K562 (cell line): ENCODE results near the gene KLK13. TPM values are rescaled to one million over a fixed set of nuclear protein-coding genes. Genes with fewer than 3 reads are reported as not detected.

Experiments
- ATAC-seq: fragments of 200-7000 bp; cut with Tn5 transposase; 3 replicates; pipeline ENCODE4 v1.9.1; 2020; ENCODE audit warnings: moderate library complexity
- BruUV-seq: library from RNA; stranded (reverse); fragments of 400-500 nt; replicated peaks from 2 replicates; lab custom pipeline; 2021; lab: Mats Ljungman, UMichigan
- CTCF ChIA-PET: fragments of 300-600 bp; formaldehyde crosslinking; extraction: SDS; loops from one replicate; lab custom pipeline; 2021; ENCODE audit warnings: low intra/inter-chr PET ratio; lab: Yijun Ruan, JAX
- POLR2A ChIA-PET: fragments of 300-600, 350-650 bp; sonication (Branson Sonifier 250); formaldehyde crosslinking; extraction: SDS; loops from one replicate; lab custom pipeline; 2021; ENCODE audit warnings: antibody characterized with exemption, inconsistent platforms; lab: Yijun Ruan, JAX
- DNase-seq, 4 experiments: peaks; one replicate each; pipeline versions ENCODE4 v3.0.0 to v3.0.0-alpha.2; 2011 to 2018; ENCODE audit warnings: low spot score in 3 of 4, mixed read lengths in 3 of 4; ENCODE audit errors: extremely low read depth in 1 of 4
- FAIRE-seq: peaks from 2 replicates; lab custom pipeline; 2011; peaks lifted over from hg19 to GRCh38; lab: Jason Lieb, UNC
- H2AFZ ChIP-seq: 2 replicates; pipeline ENCODE4 v1.6.0; 2011; ENCODE audit warnings: low read depth, low read length, control low read depth, inconsistent platforms
- H3K27ac ChIP-seq: fragments of 200-600 bp; 3 replicates; pipeline ENCODE4 v1.8.0; 2011; ENCODE audit warnings: low read depth, mild to moderate bottlenecking, control low read depth, inconsistent platforms, low read length, moderate library complexity, mixed read lengths; ENCODE audit errors: extremely low read depth
- H3K27me3 ChIP-seq, 2 experiments: fragments of 300-600 bp in 1 of 2; 2 replicates in 1 of 2; 3 replicates in 1 of 2; pipeline versions ENCODE4 v1.6.0 to v1.8.0; 2011; ENCODE audit warnings: inconsistent platforms in 2 of 2, low read length in 2 of 2, mild to moderate bottlenecking in 1 of 2, mixed read lengths in 1 of 2, moderate library complexity in 1 of 2; ENCODE audit not compliant: control insufficient read depth in 2 of 2, insufficient read depth in 2 of 2
- H3K36me3 ChIP-seq: fragments of 300-600 bp; 3 replicates; pipeline ENCODE4 v1.8.0; 2011; ENCODE audit warnings: mild to moderate bottlenecking, low read length, inconsistent platforms; ENCODE audit not compliant: control insufficient read depth, insufficient read depth
- H3K4me1 ChIP-seq, 2 experiments: fragments of 200-600 bp in 1 of 2; replicated peaks in 1 of 2; 2 replicates in 1 of 2; 3 replicates in 1 of 2; pipeline versions ENCODE4 v1.5.1 to v1.8.0; 2011; ENCODE audit warnings: inconsistent platforms in 2 of 2, low read length in 2 of 2, mild to moderate bottlenecking in 1 of 2, mixed read lengths in 1 of 2, moderate library complexity in 1 of 2; ENCODE audit not compliant: control insufficient read depth in 2 of 2, insufficient read depth in 2 of 2
- H3K4me2 ChIP-seq: 2 replicates; pipeline ENCODE4 v1.6.1; 2011; ENCODE audit warnings: low read length, control low read depth, inconsistent platforms, mixed read lengths; ENCODE audit not compliant: insufficient read depth
- H3K4me3 ChIP-seq: fragments of 200-600 bp; sonication (generic), shearing (Covaris generic); 2 replicates; pipeline ENCODE4 v1.5.1; 2016; ENCODE audit warnings: control low read depth, inconsistent platforms
- H3K79me2 ChIP-seq: fragments of 200-600 bp; 3 replicates; pipeline ENCODE4 v1.8.0; 2011; ENCODE audit warnings: low read length, inconsistent platforms; ENCODE audit not compliant: control insufficient read depth, insufficient read depth
- H3K9ac ChIP-seq, 2 experiments: 2 replicates each; pipeline versions ENCODE4 v1.6.0 to v1.6.1; 2011; ENCODE audit warnings: low read depth in 2 of 2, low read length in 2 of 2, control low read depth in 1 of 2, inconsistent platforms in 1 of 2, mild to moderate bottlenecking in 1 of 2, mixed read lengths in 1 of 2; ENCODE audit not compliant: insufficient read depth in 1 of 2
- H3K9me1 ChIP-seq: one replicate; pipeline ENCODE4 v1.6.0; 2011; ENCODE audit warnings: inconsistent platforms, mild to moderate bottlenecking, low read length, moderate library complexity; ENCODE audit not compliant: control insufficient read depth, insufficient read depth
- H3K9me3 ChIP-seq: replicated peaks from 2 replicates; pipeline ENCODE4 v1.5.1; 2011; ENCODE audit warnings: low read depth, low read length, inconsistent platforms; ENCODE audit not compliant: control insufficient read depth, insufficient read depth
- H4K20me1 ChIP-seq: replicated peaks from 2 replicates; pipeline ENCODE4 v1.6.1; 2011; ENCODE audit warnings: low read length, inconsistent platforms, mixed read lengths; ENCODE audit not compliant: control insufficient read depth, insufficient read depth
- BACH1 ChIP-seq: fragments of 200-800 bp; sonication (Bioruptor generic); IDR thresholded peaks from 2 replicates; pipeline ENCODE4 v1.6.1; 2016; ENCODE audit warnings: missing genetic modification characterization, missing compliant biosample characterization
- ETS2 ChIP-seq: IDR thresholded peaks from 2 replicates; pipeline ENCODE4 v1.6.1; 2016; ENCODE audit warnings: borderline replicate concordance, missing genetic modification characterization, mild to moderate bottlenecking, moderate library complexity, missing compliant biosample characterization; ENCODE audit not compliant: poor library complexity, severe bottlenecking
- FOXP4 ChIP-seq: sonication (generic); formaldehyde crosslinking; IDR thresholded peaks from 2 replicates; pipeline ENCODE4 v1.8.0; 2022; ENCODE audit warnings: mild to moderate bottlenecking, missing genetic modification reagents, borderline replicate concordance
- KAT7 ChIP-seq: sonication (generic); formaldehyde crosslinking; IDR thresholded peaks from 2 replicates; pipeline ENCODE4 v1.8.0; 2022; ENCODE audit warnings: missing genetic modification reagents, mild to moderate bottlenecking, borderline replicate concordance
- NCOA4 ChIP-seq: fragments of 450-650 bp; IDR thresholded peaks from 2 replicates; pipeline ENCODE4 v1.6.1; 2018; ENCODE audit warnings: mild to moderate bottlenecking; ENCODE audit not compliant: partially characterized antibody
- NR2C2 ChIP-seq, 2 experiments: fragments of 200-800 bp in 1 of 2; sonication (Bioruptor generic) in 1 of 2; sonication (generic) in 1 of 2; formaldehyde crosslinking in 1 of 2; IDR thresholded peaks; 2 replicates each; pipeline versions ENCODE4 v1.6.1 to v1.8.0; 2016 to 2022; ENCODE audit warnings: mild to moderate bottlenecking in 1 of 2, missing compliant biosample characterization in 1 of 2, missing genetic modification characterization in 1 of 2, missing genetic modification reagents in 1 of 2
- PTBP1 ChIP-seq: fragments of 200-400 bp; formaldehyde crosslinking; IDR thresholded peaks from 2 replicates; pipeline ENCODE4 v1.6.1; 2017; ENCODE audit warnings: low read depth, low read length
- SP1 ChIP-seq: sonication (generic); formaldehyde crosslinking; IDR thresholded peaks from 2 replicates; pipeline ENCODE4 v1.8.1; 2022; ENCODE audit warnings: mild to moderate bottlenecking, missing genetic modification reagents
- SRSF1 ChIP-seq: fragments of 200-400 bp; formaldehyde crosslinking; IDR thresholded peaks from 2 replicates; pipeline ENCODE4 v1.6.1; 2017; ENCODE audit warnings: mild to moderate bottlenecking, low read depth, low read length, moderate library complexity
- TFAP4 ChIP-seq: sonication (generic); formaldehyde crosslinking; IDR thresholded peaks from 2 replicates; pipeline ENCODE4 v1.8.0; 2022; ENCODE audit warnings: missing genetic modification reagents, mild to moderate bottlenecking, moderate library complexity, borderline replicate concordance
- ZBTB17 ChIP-seq: fragments of 450-650 bp; formaldehyde crosslinking; IDR thresholded peaks from 2 replicates; pipeline ENCODE4 v1.4.0; 2020; ENCODE audit warnings: mild to moderate bottlenecking
- ZNF12 ChIP-seq: sonication (generic); formaldehyde crosslinking; IDR thresholded peaks from 2 replicates; pipeline ENCODE4 v1.4.0; 2020; ENCODE audit warnings: mild to moderate bottlenecking, missing genetic modification reagents
- ZNF124 ChIP-seq: sonication (generic); formaldehyde crosslinking; IDR thresholded peaks from 2 replicates; pipeline ENCODE4 v1.8.1; 2022; ENCODE audit warnings: missing genetic modification reagents
- ZNF174 ChIP-seq: fragments of 250-450 bp; sonication (Bioruptor Pico); IDR thresholded peaks from 2 replicates; pipeline ENCODE4 v1.4.0; 2020; ENCODE audit warnings: mild to moderate bottlenecking
- WGBS: fragments of 100-300 bp; shearing (Covaris generic); methylation state at CpG from one replicate; pipeline ENCODE4 v1.1.6; 2016; ENCODE audit warnings: low coverage, mixed read lengths; ENCODE audit not compliant: insufficient coverage; ENCODE audit errors: missing lambda C conversion rate; 5-methylcytosine and 5-hydroxymethylcytosine counted together
- in situ Hi-C: fragments of 300-500 bp; cut with MboI; formaldehyde crosslinking; loops from 4 replicates; pipeline ENCODE4 v1.15.0; 2018; ENCODE audit warnings: inconsistent platforms, mixed read lengths
- intact Hi-C: fragments of 100-400 bp; cut with micrococcal nuclease; formaldehyde crosslinking; loops from 2 replicates; pipeline ENCODE4 v1.14.2; 2022
- polyA plus RNA-seq, 8 experiments: library from polyadenylated mRNA; depleted of rRNA in 4 of 8; stranded (reverse) in 5 of 8; unstranded in 3 of 8; fragments of >200 nt; fragmentation: Nextera tagmentation in 2 of 8; fragmentation: Illumina TruSeq in 1 of 8; extraction: Ambion mirVana in 2 of 8; extraction: Trizol in 1 of 8; gene quantifications; 2 replicates each; pipeline versions ENCODE4 v1.2.1 to v1.2.3, GENCODE V29; 2011 to 2014; ENCODE audit warnings: inconsistent platforms in 1 of 8, missing spikeins in 1 of 8
- total RNA-seq, 7 experiments: library from RNA; depleted of rRNA in 6 of 7; stranded (reverse); fragments of >200 nt in 6 of 7; fragmentation: Illumina TruSeq in 2 of 7; extraction: Trizol in 2 of 7; gene quantifications; 2 replicates each; pipeline versions ENCODE4 v1.2.1 to v1.2.3, GENCODE V29; 2011 to 2021; ENCODE audit warnings: low replicate concordance in 1 of 7
- TF ChIP-seq, protein P1 (sequence below): fragments of 450-650 bp; IDR thresholded peaks from 2 replicates; pipeline ENCODE4 v1.6.1; 2017; ENCODE audit warnings: antibody characterized with exemption

KLK13 gene
- total and polyA plus RNA-seq, 9 of the 15 experiments (the other 6 are each of a cell fraction or from before 2014, with no cell fraction given), result 0.72 to 9.0 (median 2.3) TPM

- no peak for ATAC-seq
- Histone ChIP-seq H3K4me3 (no peak overlapping the region), H4K20me1 (no peaks in the 10 kb centered on the region), H3K9ac (no peak overlapping the region), H3K9me3 (no peaks in the 10 kb centered on the region), H3K9me1 (no peaks in the 10 kb centered on the region), H2AFZ (no peak overlapping the region), H3K4me1 (peaks cover 6 to 16% of the 10 kb centered on the region in 2 experiments; a peak in 3 of 5 replicates), H3K36me3 (peaks cover 43% of the 10 kb centered on the region; the same call in 2 of the 3 replicates), H3K4me2 (no peak overlapping the region), H3K27ac (no peak overlapping the region), H3K27me3 (no peaks in the 10 kb centered on the region), H3K79me2 (peaks cover 31% of the 10 kb centered on the region)
- in situ Hi-C loops, result no loop called here
- TF ChIP-seq, protein P1, sequence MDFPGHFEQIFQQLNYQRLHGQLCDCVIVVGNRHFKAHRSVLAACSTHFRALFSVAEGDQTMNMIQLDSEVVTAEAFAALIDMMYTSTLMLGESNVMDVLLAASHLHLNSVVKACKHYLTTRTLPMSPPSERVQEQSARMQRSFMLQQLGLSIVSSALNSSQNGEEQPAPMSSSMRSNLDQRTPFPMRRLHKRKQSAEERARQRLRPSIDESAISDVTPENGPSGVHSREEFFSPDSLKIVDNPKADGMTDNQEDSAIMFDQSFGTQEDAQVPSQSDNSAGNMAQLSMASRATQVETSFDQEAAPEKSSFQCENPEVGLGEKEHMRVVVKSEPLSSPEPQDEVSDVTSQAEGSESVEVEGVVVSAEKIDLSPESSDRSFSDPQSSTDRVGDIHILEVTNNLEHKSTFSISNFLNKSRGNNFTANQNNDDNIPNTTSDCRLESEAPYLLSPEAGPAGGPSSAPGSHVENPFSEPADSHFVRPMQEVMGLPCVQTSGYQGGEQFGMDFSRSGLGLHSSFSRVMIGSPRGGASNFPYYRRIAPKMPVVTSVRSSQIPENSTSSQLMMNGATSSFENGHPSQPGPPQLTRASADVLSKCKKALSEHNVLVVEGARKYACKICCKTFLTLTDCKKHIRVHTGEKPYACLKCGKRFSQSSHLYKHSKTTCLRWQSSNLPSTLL, result no peak
- TF ChIP-seq BACH1 (tag) (no peak), ZBTB17 (CRISPR knock-in tag) (no peak), NR2C2 (CRISPR knock-in tag; IDR thresholded peaks at IDR 0.05) (no peak), NR2C2 (tag; IDR thresholded peaks at IDR 0.05) (no peak), NCOA4 (no peak), ZNF124 (CRISPR knock-in tag) (no peak), ZNF12 (CRISPR knock-in tag) (no peak), SRSF1 (no peak), FOXP4 (no peak), SP1 (CRISPR knock-in tag) (no peak), KAT7 (CRISPR knock-in tag) (no peak), TFAP4 (no peak), ZNF174 (CRISPR knock-in tag) (no peak), PTBP1 (no peak), ETS2 (no peak)
- no peak for FAIRE-seq
- intact Hi-C loops, result no loop called here
- BruUV-seq, result no TSS peak
- ChIA-PET POLR2A (interaction anchor here (1.0 kb wide), 1 partner anchor 9 kb away, joined by 3 read pairs; no protein-coding TSS in a partner anchor), CTCF (no interaction called here)
- 94% methylated on average over 7 of the region's 7 CpGs for WGBS
- no peak for DNase-seq
These were observed 38.1 kb upstream of the KLK13 start for GRCh38 chr19:51102991-51103390.
